22Rv1 (cell line): ENCODE data around the gene ULK2.

Experiments used
- CTCF ChIP-seq: fragments of 450-650 bp; IDR thresholded peaks from 2 replicates; pipeline ENCODE4 v1.5.1; 2017; ENCODE audit warnings: mild to moderate bottlenecking
- ZFX ChIP-seq: fragments of 450-650 bp; IDR thresholded peaks from 2 replicates; pipeline ENCODE4 v1.6.1; 2017; ENCODE audit warnings: antibody characterized with exemption, borderline replicate concordance

- TF ChIP-seq CTCF (no peak), ZFX (no peak)
Measured at GRCh38 chr17:19756546-19756945, 111.2 kb downstream of the ULK2 start.
